NB4 (cell line): ENCODE results near the gene KAT6B.

Experiments
- POLR2A ChIP-seq: IDR thresholded peaks from 2 replicates; pipeline ENCODE4 v1.6.1; 2011; ENCODE audit warnings: mild to moderate bottlenecking; ENCODE audit not compliant: insufficient read length; ENCODE audit errors: extremely low read depth
- TF ChIP-seq, protein P1 (sequence below): IDR thresholded peaks from one replicate; pipeline ENCODE4 v1.5.1; 2012; ENCODE audit warnings: low read depth, low read length
- TF ChIP-seq, protein P2 (sequence below): IDR thresholded peaks from 2 replicates; pipeline ENCODE4 v1.6.1; 2011; ENCODE audit warnings: low read depth, low read length

GRCh38 chr10:74936577-74937265 lies 110.3 kb downstream of the KAT6B start:
- TF ChIP-seq, protein P1, sequence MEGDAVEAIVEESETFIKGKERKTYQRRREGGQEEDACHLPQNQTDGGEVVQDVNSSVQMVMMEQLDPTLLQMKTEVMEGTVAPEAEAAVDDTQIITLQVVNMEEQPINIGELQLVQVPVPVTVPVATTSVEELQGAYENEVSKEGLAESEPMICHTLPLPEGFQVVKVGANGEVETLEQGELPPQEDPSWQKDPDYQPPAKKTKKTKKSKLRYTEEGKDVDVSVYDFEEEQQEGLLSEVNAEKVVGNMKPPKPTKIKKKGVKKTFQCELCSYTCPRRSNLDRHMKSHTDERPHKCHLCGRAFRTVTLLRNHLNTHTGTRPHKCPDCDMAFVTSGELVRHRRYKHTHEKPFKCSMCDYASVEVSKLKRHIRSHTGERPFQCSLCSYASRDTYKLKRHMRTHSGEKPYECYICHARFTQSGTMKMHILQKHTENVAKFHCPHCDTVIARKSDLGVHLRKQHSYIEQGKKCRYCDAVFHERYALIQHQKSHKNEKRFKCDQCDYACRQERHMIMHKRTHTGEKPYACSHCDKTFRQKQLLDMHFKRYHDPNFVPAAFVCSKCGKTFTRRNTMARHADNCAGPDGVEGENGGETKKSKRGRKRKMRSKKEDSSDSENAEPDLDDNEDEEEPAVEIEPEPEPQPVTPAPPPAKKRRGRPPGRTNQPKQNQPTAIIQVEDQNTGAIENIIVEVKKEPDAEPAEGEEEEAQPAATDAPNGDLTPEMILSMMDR = no peak
- TF ChIP-seq POLR2A = no peak
- TF ChIP-seq, protein P2, sequence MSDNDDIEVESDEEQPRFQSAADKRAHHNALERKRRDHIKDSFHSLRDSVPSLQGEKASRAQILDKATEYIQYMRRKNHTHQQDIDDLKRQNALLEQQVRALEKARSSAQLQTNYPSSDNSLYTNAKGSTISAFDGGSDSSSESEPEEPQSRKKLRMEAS = no peak
